ENCODE measurements around the gene SLC37A2. TPM values are rescaled to one million over a fixed set of nuclear protein-coding genes. Genes with fewer than 3 reads are reported as not detected.

SLC37A2 gene
- total and polyA plus RNA-seq, 2 of the 4 experiments (the other 2 are of a cell fraction) = 0.72 to 1.1 TPM

DNA sequence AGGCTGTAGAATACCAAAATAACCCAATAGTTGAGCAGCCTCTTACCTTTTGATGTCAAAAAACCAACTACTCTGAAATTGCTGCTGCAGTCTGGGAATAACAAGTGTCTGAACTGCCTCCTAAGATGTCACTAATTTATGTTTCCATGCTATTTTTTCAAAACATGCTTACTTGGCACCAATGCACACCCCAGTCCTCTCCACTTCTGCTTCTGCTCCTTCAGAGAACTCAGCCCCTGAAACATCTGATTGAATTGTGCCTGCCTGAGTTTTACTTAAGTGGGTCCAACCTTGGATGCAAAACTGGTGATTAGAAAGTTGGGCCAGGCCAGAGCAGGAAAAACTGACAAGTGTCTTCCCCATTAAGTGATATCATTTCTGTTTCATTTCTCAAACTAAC lies 72.9 kb downstream of the SLC37A2 start:
- TF ChIP-seq RCOR1 (IDR thresholded peaks at IDR 0.05; ENCODE audit: insufficient replicate concordance, low read length) = no peak
- TF ChIP-seq RAD21 (IDR thresholded peaks at IDR 0.05; ENCODE audit: low read length) = no peak
- no peak for TF ChIP-seq MAFK (IDR thresholded peaks at IDR 0.05; ENCODE audit: low read depth, low read length)
- TF ChIP-seq, protein P1, sequence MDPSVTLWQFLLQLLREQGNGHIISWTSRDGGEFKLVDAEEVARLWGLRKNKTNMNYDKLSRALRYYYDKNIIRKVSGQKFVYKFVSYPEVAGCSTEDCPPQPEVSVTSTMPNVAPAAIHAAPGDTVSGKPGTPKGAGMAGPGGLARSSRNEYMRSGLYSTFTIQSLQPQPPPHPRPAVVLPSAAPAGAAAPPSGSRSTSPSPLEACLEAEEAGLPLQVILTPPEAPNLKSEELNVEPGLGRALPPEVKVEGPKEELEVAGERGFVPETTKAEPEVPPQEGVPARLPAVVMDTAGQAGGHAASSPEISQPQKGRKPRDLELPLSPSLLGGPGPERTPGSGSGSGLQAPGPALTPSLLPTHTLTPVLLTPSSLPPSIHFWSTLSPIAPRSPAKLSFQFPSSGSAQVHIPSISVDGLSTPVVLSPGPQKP (IDR thresholded peaks at IDR 0.05; ENCODE audit: borderline replicate concordance, low read depth, low read length) = no peak
- TF ChIP-seq POLR2A (IDR thresholded peaks at IDR 0.05; ENCODE audit: low read depth, low read length) = no peak
- no peak for TF ChIP-seq MXI1 (IDR thresholded peaks at IDR 0.05; ENCODE audit: borderline replicate concordance, low read depth, low read length)
- Histone ChIP-seq H3K27ac (ENCODE audit: insufficient read depth, low read length) (no peak overlapping the region), H3K9me1 (ENCODE audit: insufficient read depth, low read length) (no peaks in the 10 kb centered on the region), H2BK5ac (ENCODE audit: low read depth, low read length, poor library complexity, severe bottlenecking) (no peak overlapping the region), H2AK9ac (replicated peaks; ENCODE audit: low read depth, low read length, poor library complexity) (no peak overlapping the region), H3K4ac (ENCODE audit: low read depth, low read length) (no peak overlapping the region), H3K18ac (ENCODE audit: low read depth, low read length) (no peak overlapping the region), H2BK120ac (ENCODE audit: low read depth, low read length) (no peak overlapping the region), H3K9me3 (ENCODE audit: control insufficient read depth, insufficient read depth, low read length) (no peaks in the 10 kb centered on the region), H4K5ac (ENCODE audit: low read depth, low read length) (no peak overlapping the region), H3K14ac (replicated peaks; ENCODE audit: low read depth, low read length) (no peak overlapping the region), H3K4me2 (ENCODE audit: low read depth, low read length) (no peak overlapping the region), H3K4me1 (ENCODE audit: control insufficient read depth, insufficient read depth, low read length) (peaks cover 4% of the 10 kb centered on the region; the same call in 1 of the 2 replicates), H3K4me3 (ENCODE audit: insufficient read depth, low read depth, low read length) (no peak overlapping the region), H3K9ac (ENCODE audit: low read depth, low read length) (no peak overlapping the region), H3K27me3 (ENCODE audit: control insufficient read depth, insufficient read depth, low read length) (peaks cover 8% of the 10 kb centered on the region), H2BK15ac (ENCODE audit: low read depth, low read length) (no peak overlapping the region), H4K8ac (ENCODE audit: low read depth in 2 of 2, low read length in 2 of 2) (no peak overlapping the region), H3K36me3 (ENCODE audit: control insufficient read depth, insufficient read depth, low read length) (no peaks in the 10 kb centered on the region), H3K56ac (ENCODE audit: extremely low read depth, insufficient read depth, low read length) (no peak overlapping the region), H4K20me1 (ENCODE audit: insufficient read depth, low read length) (no peaks in the 10 kb centered on the region), H4K91ac (ENCODE audit: insufficient read depth, low read depth, low read length) (no peak overlapping the region), H2AFZ (replicated peaks; ENCODE audit: low read length, poor library complexity) (no peak overlapping the region), H2AK5ac (ENCODE audit: low read depth, low read length) (no peak overlapping the region), H3K79me1 (ENCODE audit: low read depth in 1 of 2, low read length in 2 of 2) (no peaks in the 10 kb centered on the region), H2BK20ac (ENCODE audit: low read depth, low read length) (no peak overlapping the region), H3K23ac (ENCODE audit: low read depth, low read length) (no peak overlapping the region)
- BruUV-seq (replicated peaks) = no TSS peak
- in situ Hi-C loops (cut with MboI; ENCODE audit: low sequenced_read_pairs) = no loop called here
- DNase-seq = no peak
- intact Hi-C loops (cut with micrococcal nuclease) = no loop called here
- POLR2A ChIA-PET (ENCODE audit: unreplicated experiment) = no interaction called here
- ATAC-seq (ENCODE audit: low read depth) = no peak
- CTCF ChIA-PET = no interaction called here
- dilution Hi-C loops (cut with HindIII; ENCODE audit: low sequenced_read_pairs, unreplicated experiment) = no loop called here

Data from IMR-90 (cell line).